Spleen (tissue), 11 donors: ENCODE measurements around the gene RSPH9. TPM values are rescaled to one million over a fixed set of nuclear protein-coding genes. Genes with fewer than 3 reads are reported as not detected.
A peak's percentile ranks its signal among the peaks of the same experiment; 100 is the strongest.

Experiments used
- DNase-seq: peaks from one replicate; pipeline ENCODE4 v3.0.0-alpha.2; 2020
- H3K27ac ChIP-seq, 8 donors: fragments of 200-600 bp; sonication (generic) in 7 of 8; 1 replicate in 4 of 8; 2 replicates in 4 of 8; pipeline versions ENCODE4 v1.5.0 to v1.8.0; 2016 to 2021; ENCODE audit warnings: inconsistent platforms in 4 of 8, mild to moderate bottlenecking in 4 of 8, moderate library complexity in 1 of 8
- H3K27me3 ChIP-seq, 7 donors: fragments of 200-600 bp; sonication (generic) in 6 of 7; replicated peaks in 1 of 7; 1 replicate in 4 of 7; 2 replicates in 3 of 7; pipeline versions ENCODE4 v1.5.0 to v1.8.0; 2016 to 2021; ENCODE audit warnings: inconsistent platforms in 3 of 7, mild to moderate bottlenecking in 1 of 7
- H3K36me3 ChIP-seq, 6 donors: fragments of 200-600 bp; sonication (generic) in 5 of 6; 1 replicate in 4 of 6; 2 replicates in 2 of 6; pipeline versions ENCODE4 v1.5.0 to v1.8.0; 2016 to 2021; ENCODE audit warnings: inconsistent platforms in 2 of 6
- H3K4me1 ChIP-seq, 6 donors: fragments of 200-600 bp; sonication (generic) in 5 of 6; 1 replicate in 3 of 6; 2 replicates in 3 of 6; pipeline versions ENCODE4 v1.5.0 to v1.8.0; 2016 to 2021; ENCODE audit warnings: inconsistent platforms in 3 of 6
- H3K4me3 ChIP-seq, 8 donors: fragments of 200-600 bp; sonication (generic) in 7 of 8; 1 replicate in 4 of 8; 2 replicates in 4 of 8; pipeline versions ENCODE4 v1.5.0 to v1.8.0; 2016 to 2021; ENCODE audit warnings: inconsistent platforms in 4 of 8, mild to moderate bottlenecking in 4 of 8, moderate library complexity in 2 of 8
- H3K9me3 ChIP-seq, 8 donors: fragments of 200-600 bp; sonication (generic) in 7 of 8; 1 replicate in 4 of 8; 2 replicates in 4 of 8; pipeline versions ENCODE4 v1.5.0 to v1.8.0; 2016 to 2021; ENCODE audit warnings: inconsistent platforms in 4 of 8
- CTCF ChIP-seq, 11 experiments: fragments of 200-600 bp in 7 of 11; fragments of 450-650 bp in 4 of 11; sonication (generic) in 4 of 11; IDR thresholded peaks in 8 of 11; conservative IDR thresholded peaks in 3 of 11; 1 replicate in 7 of 11; 2 replicates in 4 of 11; pipeline versions ENCODE4 v1.4.0 to v1.8.0; 2016 to 2021; ENCODE audit warnings: antibody characterized with exemption in 11 of 11, inconsistent platforms in 4 of 11, mild to moderate bottlenecking in 1 of 11
- POLR2A ChIP-seq, 3 donors: fragments of 450-650 bp; IDR thresholded peaks; one replicate each; pipeline ENCODE4 v1.5.1; 2017; ENCODE audit warnings: antibody characterized with exemption in 3 of 3, mild to moderate bottlenecking in 1 of 3
- POLR2AphosphoS5 ChIP-seq, 3 donors: sonication (generic); formaldehyde crosslinking; IDR thresholded peaks; one replicate each; pipeline ENCODE4 v1.5.1; 2017; ENCODE audit warnings: antibody characterized with exemption in 3 of 3
- WGBS, 5 donors: extraction: QIAGEN DNeasy Blood & Tissue Kit in 3 of 5; methylation state at CpG; one replicate each; pipeline versions ENCODE4 v1.1.5 to v1.1.7; 2013 to 2018; 5-methylcytosine and 5-hydroxymethylcytosine counted together
- intact Hi-C: fragments of 100-400 bp; cut with DNase I; formaldehyde crosslinking; loops from one replicate; pipeline ENCODE4 v1.15.0; 2023; ENCODE audit warnings: low total_unique reads
- polyA plus RNA-seq, 3 donors: library from polyadenylated mRNA; stranded (reverse); fragments of 200-250 nt; gene quantifications; one replicate each; pipeline ENCODE4 v1.2.1, GENCODE V29; 2013
- total RNA-seq, 7 donors: library from RNA; depleted of rRNA in 3 of 7; stranded (reverse); fragments of >200 nt in 3 of 7; fragmentation: NEBNext Ultra II Directional in 4 of 7; extraction: Animal tissue kit (Norgen Biotek cat#: 25700) in 4 of 7; gene quantifications; one replicate each; pipeline versions ENCODE4 v1.1.0 to v1.2.1, GENCODE V29; 2016 to 2021
- donor health status: healthy with polysubstance abuse.
- donor health status: DM: no; HTN: no; CAD: no; lungs with moderate emphysema.
- donor health status: DM: no; HTN: no; CAD: no.
- donor health status: Bipolar disorder and iron deficiency.
- donor health status: healthy.
- donor health status: DM: no; HTN: no; CAD: no.
- donor health status: DM: yes; HTN: yes; CAD: no.

RSPH9 gene
- total and polyA plus RNA-seq, 10 donors = 0.17 to 0.63 (median 0.20) TPM; not detected in 3

GRCh38 chr6:43702171-43702533 is 57.3 kb downstream of the RSPH9 start:
- no peak for TF ChIP-seq CTCF (IDR thresholded peaks at IDR 0.05 in 8 of 11, conservative IDR thresholded peaks at IDR 0.05 in 3 of 11)
- no peak for TF ChIP-seq POLR2AphosphoS5 (IDR thresholded peaks at IDR 0.05)
- TF ChIP-seq POLR2A (IDR thresholded peaks at IDR 0.05) = no peak
- H3K27ac ChIP-seq = peak overlapping the region in 7 of 8 donors; percentile 52 to 76 (median 64)
- no peak for DNase-seq
- H3K9me3 ChIP-seq = no peaks in the 10 kb centered on the region
- no peaks in the 10 kb centered on the region for H3K36me3 ChIP-seq
- intact Hi-C loops = no loop called here
- peaks cover 0 to 23% (median 0%) of the 10 kb centered on the region in 7 donors for H3K27me3 ChIP-seq
- 38 to 65% (median 52%) methylated on average over 2 of the region's 2 CpGs for WGBS, 5 donors
- no peak overlapping the region for H3K4me3 ChIP-seq
- peaks cover 17 to 81% (median 53%) of the 10 kb centered on the region in 6 donors for H3K4me1 ChIP-seq

- intact Hi-C loops = no loop called here
- H3K9me3 ChIP-seq = no peaks in the 10 kb centered on the region
- H3K27me3 ChIP-seq = peaks cover 0 to 23% (median 0%) of the 10 kb centered on the region in 7 donors
- H3K27ac ChIP-seq = peak overlapping the region in 7 of 8 donors; percentile 63 to 76 (median 68)
- no peak overlapping the region for H3K4me3 ChIP-seq
- TF ChIP-seq POLR2AphosphoS5 (IDR thresholded peaks at IDR 0.05) (peak; percentile 60 to 65 (median 61)), CTCF (IDR thresholded peaks at IDR 0.05 in 8 of 11, conservative IDR thresholded peaks at IDR 0.05 in 3 of 11) (no peak)
- H3K4me1 ChIP-seq = peaks cover 17 to 87% (median 59%) of the 10 kb centered on the region in 6 donors
- 36 to 46% (median 42%) methylated on average over 15 of the region's 15 CpGs for WGBS, 5 donors
- no peaks in the 10 kb centered on the region for H3K36me3 ChIP-seq
- DNase-seq = peak; percentile 87
Measured at GRCh38 chr6:43702534-43703440, 58.0 kb downstream of the RSPH9 start.

- intact Hi-C loops = no loop called here
- 72 to 84% (median 80%) methylated on average over 8 of the region's 8 CpGs for WGBS, 5 donors
- Histone ChIP-seq H3K4me3 (no peak overlapping the region), H3K27me3 (peaks cover 0 to 21% (median 0%) of the 10 kb centered on the region in 7 donors), H3K36me3 (no peaks in the 10 kb centered on the region), H3K9me3 (no peaks in the 10 kb centered on the region), H3K4me1 (peaks cover 17 to 84% (median 59%) of the 10 kb centered on the region in 6 donors), H3K27ac (peak overlapping the region; percentile 27 to 76 (median 68))
- no peak for DNase-seq
- no peak for TF ChIP-seq CTCF (IDR thresholded peaks at IDR 0.05 in 8 of 11, conservative IDR thresholded peaks at IDR 0.05 in 3 of 11)
- TF ChIP-seq POLR2A (IDR thresholded peaks at IDR 0.05) = no peak
Measured at GRCh38 chr6:43703512-43704429, 58.9 kb downstream of the RSPH9 start.
